ENCODE data around the gene BLOC1S2. TPM values are rescaled to one million over a fixed set of nuclear protein-coding genes. Genes with fewer than 3 reads are reported as not detected.

BLOC1S2 gene
- total RNA-seq, 1 experiment from 2014 or later = 69.8 TPM

DNA sequence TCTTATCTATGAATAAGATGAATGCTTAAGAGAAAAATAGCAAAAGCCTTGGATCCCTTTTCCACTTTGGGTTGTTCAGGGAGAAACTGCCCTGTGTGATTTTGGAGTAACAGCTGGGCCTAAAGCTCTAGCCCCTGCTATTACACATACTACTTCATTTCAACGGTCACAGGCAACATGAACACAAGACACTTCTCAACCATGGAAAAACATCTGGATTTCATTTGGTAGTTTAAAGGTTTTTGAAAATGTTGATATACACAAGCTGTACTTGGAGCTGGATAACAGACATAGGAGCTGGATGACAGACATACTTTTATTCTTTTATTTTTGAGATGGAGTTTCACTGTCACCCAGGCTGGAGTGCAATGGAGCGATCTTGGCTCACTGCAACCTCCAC is 54.4 kb downstream of the BLOC1S2 start:
- Histone ChIP-seq H2BK5ac (ENCODE audit: insufficient read length, low read length) (no peak overlapping the region), H2BK12ac (ENCODE audit: insufficient read length, low read depth, low read length) (no peak overlapping the region), H3K4me1 (ENCODE audit: insufficient read depth, low read length) (no peaks in the 10 kb centered on the region), H3K27me3 (ENCODE audit: insufficient read depth, low read length) (no peaks in the 10 kb centered on the region), H3K9ac (ENCODE audit: extremely low read depth, insufficient read length, low read length) (no peak overlapping the region), H2AFZ (ENCODE audit: low read length) (no peak overlapping the region), H4K8ac (replicated peaks; ENCODE audit: insufficient read length, low read depth, low read length) (no peak overlapping the region), H3T11ph (ENCODE audit: low read length) (no peak overlapping the region), H3K4me2 (ENCODE audit: insufficient read depth, insufficient read length, low read length) (no peak overlapping the region), H3K79me2 (ENCODE audit: insufficient read depth, low read length) (peaks cover 6% of the 10 kb centered on the region; the same call in 1 of the 2 replicates), H3K14ac (ENCODE audit: insufficient read depth, low read length) (no peak overlapping the region), H4K91ac (ENCODE audit: insufficient read length, low read depth, low read length) (no peak overlapping the region), H2AK5ac (ENCODE audit: insufficient read length, low read length) (no peak overlapping the region), H4K5ac (ENCODE audit: insufficient read length, low read depth, low read length) (no peak overlapping the region), H3K9me3 (ENCODE audit: control insufficient read depth, low read depth, low read length) (no peaks in the 10 kb centered on the region), H4K20me1 (ENCODE audit: control insufficient read depth, insufficient read depth, insufficient read length) (no peaks in the 10 kb centered on the region), H2BK20ac (ENCODE audit: low read depth, low read length, poor library complexity, severe bottlenecking) (no peak overlapping the region), H3K23ac (ENCODE audit: insufficient read length, low read depth, low read length) (no peak overlapping the region), H3K18ac (ENCODE audit: insufficient read length, low read depth, low read length) (no peak overlapping the region), H3K56ac (ENCODE audit: insufficient read length, low read depth, low read length) (no peak overlapping the region), H3K23me2 (ENCODE audit: insufficient read length, low read depth, low read length, poor library complexity, severe bottlenecking) (peaks cover 3% of the 10 kb centered on the region), H3K79me1 (ENCODE audit: insufficient read depth, low read depth, low read length, poor library complexity, severe bottlenecking) (peaks cover 2% of the 10 kb centered on the region), H3K4ac (ENCODE audit: low read depth, low read length) (no peak overlapping the region), H2BK15ac (ENCODE audit: low read depth, low read length) (no peak overlapping the region), H2BK120ac (ENCODE audit: low read depth, low read length, poor library complexity, severe bottlenecking) (no peak overlapping the region), H3K27ac (ENCODE audit: insufficient read length, low read depth, low read length) (no peak overlapping the region)
- Mint-ChIP-seq H3K9me3 (no peaks in the 10 kb centered on the region; a peak in 1 of 5 replicates), H3K27me3 (ENCODE audit: low read depth) (no peaks in the 10 kb centered on the region), H3K27ac (no peak overlapping the region), H3K4me1 (peaks cover 5% of the 10 kb centered on the region in 2 experiments), H3K4me3 (no peak overlapping the region), H3K36me3 (ENCODE audit: insufficient read depth in 1 of 3, low read depth in 3 of 3) (peaks cover 4 to 40% (median 21%) of the 10 kb centered on the region in 3 experiments; a peak in 5 of 7 replicates)
- TF ChIP-seq, protein P1, sequence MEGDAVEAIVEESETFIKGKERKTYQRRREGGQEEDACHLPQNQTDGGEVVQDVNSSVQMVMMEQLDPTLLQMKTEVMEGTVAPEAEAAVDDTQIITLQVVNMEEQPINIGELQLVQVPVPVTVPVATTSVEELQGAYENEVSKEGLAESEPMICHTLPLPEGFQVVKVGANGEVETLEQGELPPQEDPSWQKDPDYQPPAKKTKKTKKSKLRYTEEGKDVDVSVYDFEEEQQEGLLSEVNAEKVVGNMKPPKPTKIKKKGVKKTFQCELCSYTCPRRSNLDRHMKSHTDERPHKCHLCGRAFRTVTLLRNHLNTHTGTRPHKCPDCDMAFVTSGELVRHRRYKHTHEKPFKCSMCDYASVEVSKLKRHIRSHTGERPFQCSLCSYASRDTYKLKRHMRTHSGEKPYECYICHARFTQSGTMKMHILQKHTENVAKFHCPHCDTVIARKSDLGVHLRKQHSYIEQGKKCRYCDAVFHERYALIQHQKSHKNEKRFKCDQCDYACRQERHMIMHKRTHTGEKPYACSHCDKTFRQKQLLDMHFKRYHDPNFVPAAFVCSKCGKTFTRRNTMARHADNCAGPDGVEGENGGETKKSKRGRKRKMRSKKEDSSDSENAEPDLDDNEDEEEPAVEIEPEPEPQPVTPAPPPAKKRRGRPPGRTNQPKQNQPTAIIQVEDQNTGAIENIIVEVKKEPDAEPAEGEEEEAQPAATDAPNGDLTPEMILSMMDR (conservative IDR thresholded peaks at IDR 0.05) = no peak
- WGBS (ENCODE audit: extremely low coverage, insufficient read length, low lambda C conversion rate) = no CpG with 5 or more reads among the region's 2 CpGs
- DNase-seq = no peak

All from H9 (cell line).